Stimulated activated CD4-positive, alpha-beta T cell treated with anti-CD3 and anti-CD28 coated beads, Interleukin-15, amount 100 ng/mL, for 1 hour (primary cell): ENCODE data around the gene ZDHHC1.
"Not testable (repeated sequence)": the region's sequence is repeated elsewhere in the genome, so short reads cannot be mapped to it uniquely, and the experiment has no call there.

ENCODE experiments used
- DNase-seq, 2 donors: peaks; one replicate each; pipeline ENCODE4 v3.0.0-alpha.2; 2020; ENCODE audit warnings: low read depth in 1 of 2, low spot score in 1 of 2

ZDHHC1 gene

GRCh38 chr16:67364600-67365235 is 51.6 kb downstream of the ZDHHC1 start:
- no peak for DNase-seq

- no peak for DNase-seq
Observed at GRCh38 chr16:67361038-67361437, 55.2 kb downstream of the ZDHHC1 start.

GRCh38 chr16:67359540-67360269 is 56.6 kb downstream of the ZDHHC1 start:
- DNase-seq = not testable (repeated sequence)

GRCh38 chr16:67357561-67357960 is 58.7 kb downstream of the ZDHHC1 start:
- no peak for DNase-seq

GRCh38 chr16:67356396-67356795 is 59.9 kb downstream of the ZDHHC1 start:
- no peak for DNase-seq

GRCh38 chr16:67352463-67352862 is 63.8 kb downstream of the ZDHHC1 start:
- not testable (repeated sequence) for DNase-seq

- DNase-seq = no peak
Observed at GRCh38 chr16:67350324-67350723, 66.0 kb downstream of the ZDHHC1 start.

- no peak for DNase-seq
Observed at GRCh38 chr16:67349172-67349571, 67.1 kb downstream of the ZDHHC1 start.

GRCh38 chr16:67346341-67346740 is 69.9 kb downstream of the ZDHHC1 start:
- no peak for DNase-seq

GRCh38 chr16:67345401-67345800 is 70.9 kb downstream of the ZDHHC1 start:
- no peak for DNase-seq
